Measurements from ENCODE around the gene KIAA0825. TPM values are rescaled to one million over a fixed set of nuclear protein-coding genes. Genes with fewer than 3 reads are reported as not detected.
A peak's percentile ranks its signal among the peaks of the same experiment; 100 is the strongest.

The KIAA0825 gene
- total and polyA plus RNA-seq, 8 donors: 5.1 to 6.9 (median 6.5) TPM

- Histone ChIP-seq H3K4me3 (no peak overlapping the region), H3K27ac (no peak overlapping the region), H3K4me1 (no peaks in the 10 kb centered on the region), H3K36me3 (no peaks in the 10 kb centered on the region), H3K9me3 (no peaks in the 10 kb centered on the region), H3K27me3 (no peaks in the 10 kb centered on the region)
- intact Hi-C loops (cut with DNase I): no loop called here
- no peak for ATAC-seq
- TF ChIP-seq, protein P1, sequence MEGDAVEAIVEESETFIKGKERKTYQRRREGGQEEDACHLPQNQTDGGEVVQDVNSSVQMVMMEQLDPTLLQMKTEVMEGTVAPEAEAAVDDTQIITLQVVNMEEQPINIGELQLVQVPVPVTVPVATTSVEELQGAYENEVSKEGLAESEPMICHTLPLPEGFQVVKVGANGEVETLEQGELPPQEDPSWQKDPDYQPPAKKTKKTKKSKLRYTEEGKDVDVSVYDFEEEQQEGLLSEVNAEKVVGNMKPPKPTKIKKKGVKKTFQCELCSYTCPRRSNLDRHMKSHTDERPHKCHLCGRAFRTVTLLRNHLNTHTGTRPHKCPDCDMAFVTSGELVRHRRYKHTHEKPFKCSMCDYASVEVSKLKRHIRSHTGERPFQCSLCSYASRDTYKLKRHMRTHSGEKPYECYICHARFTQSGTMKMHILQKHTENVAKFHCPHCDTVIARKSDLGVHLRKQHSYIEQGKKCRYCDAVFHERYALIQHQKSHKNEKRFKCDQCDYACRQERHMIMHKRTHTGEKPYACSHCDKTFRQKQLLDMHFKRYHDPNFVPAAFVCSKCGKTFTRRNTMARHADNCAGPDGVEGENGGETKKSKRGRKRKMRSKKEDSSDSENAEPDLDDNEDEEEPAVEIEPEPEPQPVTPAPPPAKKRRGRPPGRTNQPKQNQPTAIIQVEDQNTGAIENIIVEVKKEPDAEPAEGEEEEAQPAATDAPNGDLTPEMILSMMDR (IDR thresholded peaks at IDR 0.05): no peak
- no peak for DNase-seq
Observed at GRCh38 chr5:94212476-94212875, 405.9 kb downstream of the KIAA0825 start.

DNA sequence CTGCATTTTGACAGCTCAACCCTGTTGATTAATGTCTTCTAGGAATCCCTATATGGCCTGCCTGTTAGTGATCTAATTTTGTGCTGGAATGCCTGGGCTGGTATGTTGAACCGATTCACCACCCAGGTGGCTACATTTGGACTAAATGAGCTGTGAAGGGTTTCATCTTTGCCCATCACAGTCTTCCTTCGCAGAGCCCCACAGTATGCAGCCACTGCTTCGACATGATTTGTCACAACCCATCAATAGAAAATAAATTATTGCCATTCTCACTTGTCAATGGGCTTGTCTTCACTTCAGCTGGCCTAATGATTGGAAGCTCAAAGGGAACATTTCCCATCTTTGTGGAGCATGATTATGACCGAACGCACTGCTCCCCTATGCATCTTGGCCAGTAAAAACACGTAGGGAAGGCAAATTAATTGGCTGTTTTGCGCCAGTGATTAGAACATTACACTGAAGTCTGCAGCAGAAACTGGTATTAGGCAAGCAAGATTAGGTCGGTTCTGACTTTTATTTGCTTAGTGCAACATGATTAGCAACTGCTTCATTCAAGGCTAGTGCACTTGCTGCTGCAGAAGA lies 408.5 kb downstream of the KIAA0825 start:
- intact Hi-C loops (cut with DNase I): no loop called here
- TF ChIP-seq, protein P1 (IDR thresholded peaks at IDR 0.05): no peak
- no peak for DNase-seq
- Histone ChIP-seq H3K4me1 (no peaks in the 10 kb centered on the region), H3K9me3 (no peaks in the 10 kb centered on the region), H3K36me3 (no peaks in the 10 kb centered on the region), H3K27ac (no peak overlapping the region), H3K27me3 (no peaks in the 10 kb centered on the region), H3K4me3 (no peak overlapping the region)
- ATAC-seq: no peak

GRCh38 chr5:94209272-94209671 lies 409.1 kb downstream of the KIAA0825 start:
- ATAC-seq (no peak), DNase-seq (no peak)
- Histone ChIP-seq H3K27me3 (no peaks in the 10 kb centered on the region), H3K4me3 (no peak overlapping the region), H3K36me3 (no peaks in the 10 kb centered on the region), H3K27ac (no peak overlapping the region), H3K9me3 (no peaks in the 10 kb centered on the region), H3K4me1 (no peaks in the 10 kb centered on the region)
- intact Hi-C loops (cut with DNase I): no loop called here
- TF ChIP-seq, protein P1 (IDR thresholded peaks at IDR 0.05): no peak

GRCh38 chr5:94199566-94199965 lies 418.8 kb downstream of the KIAA0825 start:
- no peak overlapping the region for H3K4me3 ChIP-seq
- H3K27me3 ChIP-seq: no peaks in the 10 kb centered on the region
- no peaks in the 10 kb centered on the region for H3K4me1 ChIP-seq
- DNase-seq (peak in 1 of 4 donors; percentile 54), ATAC-seq (no peak)
- TF ChIP-seq, protein P1 (IDR thresholded peaks at IDR 0.05): no peak
- H3K36me3 ChIP-seq: no peaks in the 10 kb centered on the region
- H3K27ac ChIP-seq: no peak overlapping the region
- intact Hi-C loops (cut with DNase I): no loop called here
- H3K9me3 ChIP-seq: no peaks in the 10 kb centered on the region

- no peak for ATAC-seq
- no peaks in the 10 kb centered on the region for H3K4me1 ChIP-seq
- intact Hi-C loops (cut with DNase I): no loop called here
- TF ChIP-seq, protein P1 (IDR thresholded peaks at IDR 0.05): no peak
- H3K9me3 ChIP-seq: no peaks in the 10 kb centered on the region
- H3K36me3 ChIP-seq: no peaks in the 10 kb centered on the region
- no peak for DNase-seq
- no peaks in the 10 kb centered on the region for H3K27me3 ChIP-seq
- no peak overlapping the region for H3K4me3 ChIP-seq
- H3K27ac ChIP-seq: no peak overlapping the region
Observed at GRCh38 chr5:94197970-94198369, 420.4 kb downstream of the KIAA0825 start.
